ENCODE results near the gene ZNF408.
"Not testable (repeated sequence)": the region's sequence is repeated elsewhere in the genome, so short reads cannot be mapped to it uniquely, and the experiment has no call there.

The ZNF408 gene

GRCh38 chr11:46705070-46705688, 4.3 kb downstream of the ZNF408 start:
- DNase-seq (ENCODE audit: low read depth): no peak
- no peak for TF ChIP-seq CTCF (IDR thresholded peaks at IDR 0.05; ENCODE audit: insufficient read depth, low read depth, low read length, missing control alignments)
- no peak overlapping the region for H3K4me3 ChIP-seq (ENCODE audit: low read depth, low read length)

- TF ChIP-seq CTCF (IDR thresholded peaks at IDR 0.05; ENCODE audit: insufficient read depth, low read depth, low read length, missing control alignments): no peak
Observed at GRCh38 chr11:46706886-46707285, 6.1 kb downstream of the ZNF408 start.

GRCh38 chr11:46709351-46709750, 8.5 kb downstream of the ZNF408 start:
- not testable (repeated sequence) for H3K4me3 ChIP-seq (ENCODE audit: low read depth, low read length); DNase-seq (ENCODE audit: low read depth)

More at GRCh38 chr11:46706886-46707285, 6.1 kb downstream of the ZNF408 start:
- no peak for DNase-seq (ENCODE audit: low read depth)
- H3K4me3 ChIP-seq (ENCODE audit: low read depth, low read length): no peak overlapping the region

- no peak overlapping the region for H3K4me3 ChIP-seq (ENCODE audit: low read depth, low read length)
- no peak for TF ChIP-seq CTCF (IDR thresholded peaks at IDR 0.05; ENCODE audit: insufficient read depth, low read depth, low read length, missing control alignments)
- DNase-seq (ENCODE audit: low read depth): no peak
Observed at GRCh38 chr11:46710821-46711269, 10.0 kb downstream of the ZNF408 start.

GRCh38 chr11:46711303-46711702, 10.5 kb downstream of the ZNF408 start:
- TF ChIP-seq CTCF (IDR thresholded peaks at IDR 0.05; ENCODE audit: insufficient read depth, low read depth, low read length, missing control alignments): no peak

GRCh38 chr11:46712874-46713576, 12.2 kb downstream of the ZNF408 start:
- TF ChIP-seq CTCF (IDR thresholded peaks at IDR 0.05; ENCODE audit: insufficient read depth, low read depth, low read length, missing control alignments): no peak
- no peak for DNase-seq (ENCODE audit: low read depth)
- no peak overlapping the region for H3K4me3 ChIP-seq (ENCODE audit: low read depth, low read length)

More at GRCh38 chr11:46711303-46711702, 10.5 kb downstream of the ZNF408 start:
- DNase-seq (ENCODE audit: low read depth): no peak
- H3K4me3 ChIP-seq (ENCODE audit: low read depth, low read length): no peak overlapping the region

GRCh38 chr11:46717825-46718154, 17.0 kb downstream of the ZNF408 start:
- DNase-seq (ENCODE audit: low read depth); H3K4me3 ChIP-seq (ENCODE audit: low read depth, low read length): not testable (repeated sequence)

Data from GM12865 (cell line).